ENCODE measurements around the gene ZC3H7A. TPM values are rescaled to one million over a fixed set of nuclear protein-coding genes. Genes with fewer than 3 reads are reported as not detected.

Gene ZC3H7A
- total and polyA plus RNA-seq, 2 of the 13 experiments (the other 11 are each of a cell fraction or from before 2014, with no cell fraction given): 29.2 to 36.8 TPM

DNA sequence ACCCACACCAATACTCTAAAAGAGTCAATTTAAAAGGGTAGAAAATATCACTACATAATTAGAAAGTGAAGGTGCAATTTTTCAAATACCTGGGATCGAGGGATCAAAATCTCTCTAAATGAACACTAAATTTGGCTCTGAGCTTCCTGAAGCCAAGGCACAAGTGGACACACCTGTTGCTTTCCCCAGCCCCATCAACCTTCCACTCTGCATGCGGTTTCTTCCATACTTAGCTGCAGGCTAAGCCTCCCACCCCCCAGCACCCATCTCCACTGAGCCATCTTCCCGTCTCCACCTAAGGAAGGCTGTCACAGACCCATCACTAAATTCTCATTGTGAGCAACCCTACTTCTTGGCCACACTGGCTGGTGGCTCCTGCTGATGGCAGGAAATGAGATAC is 84.9 kb downstream of the ZC3H7A start:
- Histone ChIP-seq H3K36me3 (replicated peaks in 1 of 2; ENCODE audit: control insufficient read depth in 1 of 2, insufficient read depth in 2 of 2, low read length in 2 of 2) (peaks cover 19 to 69% of the 10 kb centered on the region in 2 experiments), H3K27me3 (ENCODE audit: control insufficient read depth in 1 of 2, insufficient read depth in 2 of 2, low read length in 2 of 2) (no peaks in the 10 kb centered on the region), H2AFZ (ENCODE audit: low read length) (no peak overlapping the region), H3K4me3 (replicated peaks in 1 of 3; ENCODE audit: insufficient read depth in 1 of 3, low read depth in 2 of 3, low read length in 3 of 3) (no peak overlapping the region), H4K20me1 (ENCODE audit: insufficient read depth, low read length) (peaks cover 14% of the 10 kb centered on the region; the same call in 1 of the 2 replicates), H3K79me2 (ENCODE audit: insufficient read depth, low read length) (peaks cover 19% of the 10 kb centered on the region), H3K9ac (ENCODE audit: insufficient read depth, low read depth, low read length) (no peak overlapping the region), H3K4me2 (ENCODE audit: low read depth, low read length) (no peak overlapping the region), H3K4me1 (ENCODE audit: insufficient read depth, low read length) (peaks cover 37% of the 10 kb centered on the region), H3K27ac (ENCODE audit: extremely low read length, insufficient read depth, low read length) (no peak overlapping the region), H3K9me3 (ENCODE audit: low read length) (no peaks in the 10 kb centered on the region)
- ATAC-seq (no peak), DNase-seq (ENCODE audit: low spot score) (no peak), FAIRE-seq (no peak)
- BruUV-seq (replicated peaks): no TSS peak
- in situ Hi-C loops (cut with HindIII; ENCODE audit: extremely low pct_ligation_motif_present, low pct_unique_long_range_greater_than_20kb): loop anchor here (10.0 kb wide), 1 partner anchor 317 kb away; no protein-coding TSS in a partner anchor
- ChIA-PET CTCF (ENCODE audit: low intra/inter-chr PET ratio, low total read pairs) (no interaction called here), POLR2A (interaction anchor here (1.4 to 1.6 kb wide), 2 partner anchors 30 to 85 kb away, joined by 3 to 7 read pairs; partner anchors contain the start of genes TXNDC11 and ZC3H7A)
- intact Hi-C loops (cut with micrococcal nuclease; ENCODE audit: unreplicated experiment): loop anchor here (5.0 kb wide), 1 partner anchor 315 kb away; no protein-coding TSS in a partner anchor
- peak; percentile 56 for TF ChIP-seq RBM22 (optimal IDR thresholded peaks at IDR 0.05; ENCODE audit: low read length)
- no peak for TF ChIP-seq ZGPAT (CRISPR knock-in tag; IDR thresholded peaks at IDR 0.05)
- no peak for TF ChIP-seq ZNF678 (CRISPR knock-in tag; IDR thresholded peaks at IDR 0.05)
- no peak for TF ChIP-seq FIP1L1 (IDR thresholded peaks at IDR 0.05; ENCODE audit: borderline replicate concordance, insufficient read depth, low read depth, low read length)
- no peak for TF ChIP-seq CHD2 (IDR thresholded peaks at IDR 0.05; ENCODE audit: low read depth, low read length)
- no peak for TF ChIP-seq NFIB (CRISPR knock-in tag; IDR thresholded peaks at IDR 0.05; ENCODE audit: borderline replicate concordance)
- TF ChIP-seq, protein P1, sequence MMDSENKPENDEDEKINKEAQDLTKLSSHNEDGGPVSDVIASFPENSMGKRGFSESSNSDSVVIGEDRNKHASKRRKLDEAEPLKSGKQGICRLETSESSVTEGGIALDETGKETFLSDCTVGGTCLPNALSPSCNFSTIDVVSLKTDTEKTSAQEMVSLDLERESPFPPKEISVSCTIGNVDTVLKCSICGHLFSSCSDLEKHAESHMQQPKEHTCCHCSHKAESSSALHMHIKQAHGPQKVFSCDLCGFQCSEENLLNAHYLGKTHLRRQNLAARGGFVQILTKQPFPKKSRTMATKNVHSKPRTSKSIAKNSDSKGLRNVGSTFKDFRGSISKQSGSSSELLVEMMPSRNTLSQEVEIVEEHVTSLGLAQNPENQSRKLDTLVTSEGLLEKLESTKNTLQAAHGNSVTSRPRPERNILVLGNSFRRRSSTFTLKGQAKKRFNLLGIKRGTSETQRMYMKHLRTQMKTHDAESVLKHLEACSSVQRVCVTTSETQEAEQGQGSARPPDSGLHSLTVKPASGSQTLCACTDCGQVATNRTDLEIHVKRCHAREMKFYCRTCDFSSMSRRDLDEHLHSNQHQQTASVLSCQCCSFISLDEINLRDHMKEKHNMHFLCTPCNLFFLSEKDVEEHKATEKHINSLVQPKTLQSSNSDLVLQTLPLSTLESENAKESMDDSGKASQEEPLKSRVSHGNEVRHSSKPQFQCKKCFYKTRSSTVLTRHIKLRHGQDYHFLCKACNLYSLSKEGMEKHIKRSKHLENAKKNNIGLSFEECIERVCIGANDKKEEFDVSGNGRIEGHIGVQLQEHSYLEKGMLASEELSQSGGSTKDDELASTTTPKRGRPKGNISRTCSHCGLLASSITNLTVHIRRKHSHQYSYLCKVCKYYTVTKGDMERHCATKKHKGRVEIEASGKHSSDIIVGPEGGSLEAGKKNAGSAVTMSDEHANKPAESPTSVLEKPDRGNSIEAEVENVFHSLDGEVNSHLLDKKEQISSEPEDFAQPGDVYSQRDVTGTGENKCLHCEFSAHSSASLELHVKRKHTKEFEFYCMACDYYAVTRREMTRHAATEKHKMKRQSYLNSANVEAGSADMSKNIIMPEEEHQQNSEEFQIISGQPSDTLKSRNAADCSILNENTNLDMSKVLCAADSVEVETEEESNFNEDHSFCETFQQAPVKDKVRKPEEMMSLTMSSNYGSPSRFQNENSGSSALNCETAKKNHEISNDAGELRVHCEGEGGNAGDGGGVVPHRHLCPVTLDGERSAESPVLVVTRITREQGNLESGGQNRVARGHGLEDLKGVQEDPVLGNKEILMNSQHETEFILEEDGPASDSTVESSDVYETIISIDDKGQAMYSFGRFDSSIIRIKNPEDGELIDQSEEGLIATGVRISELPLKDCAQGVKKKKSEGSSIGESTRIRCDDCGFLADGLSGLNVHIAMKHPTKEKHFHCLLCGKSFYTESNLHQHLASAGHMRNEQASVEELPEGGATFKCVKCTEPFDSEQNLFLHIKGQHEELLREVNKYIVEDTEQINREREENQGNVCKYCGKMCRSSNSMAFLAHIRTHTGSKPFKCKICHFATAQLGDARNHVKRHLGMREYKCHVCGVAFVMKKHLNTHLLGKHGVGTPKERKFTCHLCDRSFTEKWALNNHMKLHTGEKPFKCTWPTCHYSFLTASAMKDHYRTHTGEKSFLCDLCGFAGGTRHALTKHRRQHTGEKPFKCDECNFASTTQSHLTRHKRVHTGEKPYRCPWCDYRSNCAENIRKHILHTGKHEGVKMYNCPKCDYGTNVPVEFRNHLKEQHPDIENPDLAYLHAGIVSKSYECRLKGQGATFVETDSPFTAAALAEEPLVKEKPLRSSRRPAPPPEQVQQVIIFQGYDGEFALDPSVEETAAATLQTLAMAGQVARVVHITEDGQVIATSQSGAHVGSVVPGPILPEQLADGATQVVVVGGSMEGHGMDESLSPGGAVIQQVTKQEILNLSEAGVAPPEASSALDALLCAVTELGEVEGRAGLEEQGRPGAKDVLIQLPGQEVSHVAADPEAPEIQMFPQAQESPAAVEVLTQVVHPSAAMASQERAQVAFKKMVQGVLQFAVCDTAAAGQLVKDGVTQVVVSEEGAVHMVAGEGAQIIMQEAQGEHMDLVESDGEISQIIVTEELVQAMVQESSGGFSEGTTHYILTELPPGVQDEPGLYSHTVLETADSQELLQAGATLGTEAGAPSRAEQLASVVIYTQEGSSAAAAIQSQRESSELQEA (CRISPR knock-in tag; IDR thresholded peaks at IDR 0.05; ENCODE audit: not compliant biosample characterization): no peak
- TF ChIP-seq ZC3H13 (CRISPR knock-in tag; IDR thresholded peaks at IDR 0.05): no peak
- TF ChIP-seq POLR2A (IDR thresholded peaks at IDR 0.05; ENCODE audit: insufficient read depth in 1 of 2, low read depth in 2 of 2, low read length in 2 of 2): peak in 1 of 2 experiments; percentile 35; a peak in 1 of 4 replicates
- WGBS (ENCODE audit: low lambda C conversion rate): 97% methylated on average over 3 of the region's 3 CpGs

Data from HepG2 (cell line).